DMS153 treated with DMSO at 0.1 percent for 48 hours (cell line): Measurements from ENCODE around the gene LALBA.
A peak's percentile ranks its signal among the peaks of the same experiment; 100 is the strongest.
"Not testable (repeated sequence)": the region's sequence is repeated elsewhere in the genome, so short reads cannot be mapped to it uniquely, and the experiment has no call there.

Experiments used
- DNase-seq: peaks from one replicate; lab custom pipeline; 2025; ENCODE audit not compliant: unreplicated experiment; lab: John Stamatoyannopoulos, UW

Gene LALBA

GRCh38 chr12:48569946-48570345 is at the start of gene LALBA:
Gene LALBA, minus strand, starts transcription at chr12:48570046. Its CDS starts 26 bp downstream, at chr12:48570020.
- DNase-seq: no peak

- peak; percentile 63 for DNase-seq
Observed at GRCh38 chr12:48618541-48618940, 48.7 kb upstream of the LALBA start.

GRCh38 chr12:48615681-48616080 is 45.8 kb upstream of the LALBA start:
- no peak for DNase-seq

DNA sequence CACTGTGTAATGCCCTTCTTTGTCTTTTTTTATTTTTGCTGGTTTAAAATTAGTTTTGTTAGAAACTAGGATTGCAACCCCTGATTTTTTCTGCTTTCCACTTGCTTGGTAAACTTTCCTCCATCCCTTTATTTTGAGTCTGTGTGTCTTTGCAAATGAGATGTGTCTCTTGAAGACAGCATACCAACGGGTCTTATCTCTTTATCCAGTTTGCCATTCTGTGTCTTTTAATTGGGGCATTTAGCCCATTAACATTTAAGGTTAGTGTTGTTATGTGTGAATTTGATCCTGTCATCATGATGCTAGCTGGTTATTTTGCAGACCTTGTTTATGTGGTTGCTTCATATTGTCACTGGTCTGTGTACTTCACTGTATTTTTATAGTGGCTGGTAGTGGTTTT is 43.5 kb upstream of the LALBA start:
- DNase-seq: no peak

DNA sequence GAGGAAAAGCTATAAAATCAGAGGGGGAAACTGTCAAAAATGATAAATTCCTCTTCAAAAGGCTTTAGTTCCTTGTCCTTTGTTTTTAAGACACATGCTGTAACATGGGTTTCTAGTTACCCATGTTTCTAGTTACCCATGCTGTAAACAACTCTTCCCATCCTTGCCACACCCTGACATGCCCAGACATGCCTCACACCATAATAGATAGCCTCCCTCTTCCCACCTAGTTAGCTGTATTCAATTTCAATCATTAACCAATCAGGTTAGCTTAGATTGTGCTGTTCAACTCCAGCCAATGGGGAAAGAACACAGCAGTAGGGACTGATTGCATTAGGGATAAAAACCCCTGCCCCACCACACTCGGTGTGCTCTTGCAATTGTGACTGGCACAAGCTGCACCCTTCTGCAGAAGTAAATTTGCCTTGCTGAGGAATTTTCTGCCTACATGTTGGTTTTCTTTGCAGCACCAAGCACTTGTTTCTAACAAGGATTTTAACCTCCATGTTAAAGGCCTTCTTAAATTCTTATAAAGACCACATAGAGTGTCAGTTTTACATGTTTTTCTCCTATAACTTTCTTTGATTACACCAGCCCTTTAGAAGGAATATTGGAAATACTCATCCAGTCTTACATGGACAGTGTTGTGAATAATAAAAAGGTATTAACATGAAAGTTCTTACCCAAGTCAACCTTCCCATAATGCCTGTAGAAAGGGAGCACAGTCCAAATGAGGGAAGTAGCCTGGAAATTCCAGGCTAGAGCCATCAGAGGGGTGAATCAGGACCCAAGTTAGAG is 32.5 kb upstream of the LALBA start:
- no peak for DNase-seq

GRCh38 chr12:48601013-48601756 is 31.3 kb upstream of the LALBA start:
- no peak for DNase-seq

DNA sequence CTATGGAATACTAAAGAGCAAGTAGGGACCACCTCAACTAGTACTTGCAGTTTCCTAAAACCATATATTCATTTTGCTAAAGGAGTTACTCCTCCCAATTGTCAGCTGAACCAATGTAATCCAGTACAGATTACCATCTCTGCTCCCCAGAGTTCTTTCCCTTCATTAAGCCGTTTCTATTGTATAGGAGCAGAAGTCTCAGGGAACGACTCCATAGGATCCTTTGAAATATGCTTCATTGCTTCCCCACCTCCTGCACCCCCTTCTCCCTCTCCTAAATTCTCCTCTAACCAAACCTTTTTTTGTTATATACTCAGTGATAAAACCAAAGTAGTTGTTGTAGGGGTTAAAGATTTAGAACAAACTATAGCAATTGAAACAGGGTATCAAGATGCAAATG is 30.7 kb upstream of the LALBA start:
- DNase-seq: no peak

- no peak for DNase-seq
Observed at GRCh38 chr12:48592591-48593086, 22.8 kb upstream of the LALBA start.

DNA sequence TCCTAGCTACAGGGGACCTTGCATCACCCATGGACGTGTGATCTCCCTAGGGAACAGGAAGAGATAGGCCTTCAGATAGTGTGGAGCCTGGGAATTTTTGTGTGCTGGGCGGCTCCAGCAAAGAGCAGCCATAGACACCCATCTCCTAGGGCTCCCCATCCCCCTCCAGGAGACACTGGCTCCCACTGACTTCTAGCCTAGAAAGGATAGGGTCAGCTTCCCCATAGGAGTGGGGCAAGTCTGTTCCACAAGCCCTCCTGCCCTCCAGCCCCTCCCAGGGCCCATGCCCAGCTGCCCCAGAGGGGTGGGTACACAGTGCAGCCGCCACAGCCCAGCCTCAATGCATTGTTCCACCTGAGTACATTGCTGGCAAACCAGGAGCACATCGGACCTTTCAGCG is 16.5 kb upstream of the LALBA start:
- no peak for DNase-seq

GRCh38 chr12:48583728-48584127 is 13.9 kb upstream of the LALBA start:
- DNase-seq: no peak

GRCh38 chr12:48580831-48581230 is 11.0 kb upstream of the LALBA start:
- DNase-seq: no peak

- no peak for DNase-seq
Observed at GRCh38 chr12:48572326-48572725, 2.5 kb upstream of the LALBA start.

DNA sequence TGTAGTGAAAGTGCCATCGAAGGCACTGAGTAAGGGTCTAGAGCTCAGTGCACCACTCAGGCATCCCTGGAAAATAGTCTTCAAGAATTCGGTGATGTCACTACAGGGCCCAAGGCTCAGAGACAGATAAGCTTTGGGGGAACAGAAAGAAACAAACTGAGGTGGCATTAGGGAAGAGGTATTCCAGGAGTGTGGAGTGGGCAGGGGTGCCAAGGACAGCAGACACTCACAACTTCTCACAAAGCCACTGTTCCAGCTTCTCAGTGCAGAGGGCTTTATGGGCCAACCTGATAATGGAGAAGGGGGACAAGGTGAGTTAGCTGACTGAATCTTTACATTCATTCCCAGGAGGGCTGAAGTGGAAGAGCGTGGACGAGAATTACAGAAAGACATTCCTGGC is 2.1 kb downstream of the LALBA start:
- DNase-seq: no peak

DNA sequence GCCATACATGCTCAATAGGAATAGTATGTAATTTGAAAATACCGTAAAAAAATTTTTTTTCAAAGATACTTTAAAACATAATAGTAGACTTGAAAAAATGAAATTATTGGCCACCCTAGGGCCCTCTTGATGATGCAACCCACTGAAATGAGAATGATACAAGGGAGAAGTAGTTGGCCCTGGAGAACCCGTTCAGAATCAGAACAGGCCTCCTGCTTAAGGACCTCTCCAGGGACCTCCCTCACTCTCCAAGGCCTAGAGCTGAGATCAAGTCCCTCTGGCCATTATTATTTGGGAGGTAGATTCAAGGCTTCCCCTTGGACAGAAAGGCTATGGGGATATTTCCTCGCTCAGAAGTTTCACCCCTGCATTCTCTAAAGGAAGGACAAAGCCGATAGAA is 11.9 kb downstream of the LALBA start:
- no peak for DNase-seq

DNA sequence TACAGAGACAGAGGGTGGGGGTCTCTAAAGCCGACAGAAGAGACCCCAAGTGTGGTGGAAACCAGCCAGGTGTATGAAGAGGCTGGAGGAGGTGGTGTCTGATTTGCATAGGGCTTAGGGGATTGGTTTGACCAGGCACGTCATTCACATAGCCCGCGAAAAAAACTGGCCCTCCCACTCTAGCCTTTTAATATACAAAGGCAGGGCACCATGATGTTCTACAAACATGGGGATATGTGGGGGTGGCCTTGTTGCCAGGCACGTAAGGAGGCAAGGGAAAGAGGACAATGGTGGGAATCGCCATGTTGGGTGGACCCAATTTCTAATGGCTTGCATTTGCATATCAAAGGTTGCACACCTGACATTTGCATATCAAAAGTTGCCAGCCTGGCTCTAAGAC is 13.2 kb downstream of the LALBA start:
- DNase-seq: no peak

GRCh38 chr12:48553666-48554343 is 16.0 kb downstream of the LALBA start:
- DNase-seq: not testable (repeated sequence)

DNA sequence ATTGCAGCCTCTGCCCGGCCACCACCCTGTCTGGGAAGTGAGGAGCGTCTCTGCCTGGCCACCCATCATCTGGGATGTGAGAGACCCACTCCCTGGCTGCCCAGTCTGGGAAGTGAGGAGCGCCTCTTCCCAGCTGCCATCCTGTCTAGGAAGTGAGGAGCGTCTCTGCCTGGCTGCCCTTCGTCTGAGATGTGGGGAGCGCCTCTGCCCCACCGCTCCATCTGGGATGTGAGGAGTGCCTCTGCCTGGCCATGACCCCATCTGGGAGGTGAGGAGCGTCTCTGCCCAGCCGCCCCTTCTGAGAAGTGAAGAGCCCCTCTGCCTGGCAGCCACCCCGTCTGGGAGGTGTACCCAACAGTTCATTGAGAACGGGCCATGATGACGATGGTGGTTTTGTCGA is 18.2 kb downstream of the LALBA start:
- not testable (repeated sequence) for DNase-seq

DNA sequence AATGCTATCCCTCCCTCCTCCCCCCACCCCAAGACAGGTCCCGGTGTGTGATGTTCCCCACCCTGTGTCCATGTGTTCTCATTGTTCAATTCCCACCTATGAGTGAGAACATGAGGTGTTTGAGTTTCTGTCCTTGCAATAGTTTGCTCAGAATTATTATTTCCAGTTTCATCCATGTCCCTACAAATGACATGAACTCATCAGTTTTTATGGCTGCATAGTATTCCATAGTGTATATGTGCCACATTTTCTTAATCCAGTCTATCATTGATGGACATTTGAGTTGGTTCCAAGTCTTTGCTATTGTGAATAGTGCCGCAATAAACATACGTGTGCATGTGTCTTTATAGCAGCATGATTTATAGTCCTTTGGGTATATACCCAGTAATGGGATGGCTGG is 22.8 kb downstream of the LALBA start:
- not testable (repeated sequence) for DNase-seq

DNA sequence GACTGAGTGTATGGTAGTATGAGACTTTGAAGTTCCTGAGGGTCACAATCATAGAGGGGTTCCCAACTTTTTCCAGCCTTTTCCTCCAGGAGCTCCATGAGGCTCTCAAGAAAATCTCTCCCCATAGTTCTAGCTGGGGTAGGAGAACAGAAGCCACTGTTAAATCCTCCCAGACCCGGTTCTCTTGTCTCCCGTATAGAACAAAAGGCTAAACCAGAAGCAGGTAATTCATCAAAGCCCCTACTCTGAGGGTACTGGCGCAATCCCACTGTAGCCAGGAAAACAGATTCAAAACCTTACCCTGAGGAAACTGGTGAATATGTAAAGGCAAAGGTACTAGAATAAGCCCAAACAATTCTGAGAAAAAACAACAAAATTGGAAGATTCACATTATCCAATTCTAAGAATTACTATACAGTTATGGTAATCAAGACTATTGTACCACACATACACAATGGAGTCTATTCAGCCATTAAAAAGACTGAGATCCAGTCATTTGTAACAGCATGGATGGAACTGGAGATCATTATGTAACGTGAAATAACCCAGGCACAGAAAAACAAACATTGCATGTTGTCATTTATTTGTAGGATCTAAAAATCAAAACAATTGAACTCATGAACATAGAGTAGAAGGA is 23.9 kb downstream of the LALBA start:
- DNase-seq: no peak

DNA sequence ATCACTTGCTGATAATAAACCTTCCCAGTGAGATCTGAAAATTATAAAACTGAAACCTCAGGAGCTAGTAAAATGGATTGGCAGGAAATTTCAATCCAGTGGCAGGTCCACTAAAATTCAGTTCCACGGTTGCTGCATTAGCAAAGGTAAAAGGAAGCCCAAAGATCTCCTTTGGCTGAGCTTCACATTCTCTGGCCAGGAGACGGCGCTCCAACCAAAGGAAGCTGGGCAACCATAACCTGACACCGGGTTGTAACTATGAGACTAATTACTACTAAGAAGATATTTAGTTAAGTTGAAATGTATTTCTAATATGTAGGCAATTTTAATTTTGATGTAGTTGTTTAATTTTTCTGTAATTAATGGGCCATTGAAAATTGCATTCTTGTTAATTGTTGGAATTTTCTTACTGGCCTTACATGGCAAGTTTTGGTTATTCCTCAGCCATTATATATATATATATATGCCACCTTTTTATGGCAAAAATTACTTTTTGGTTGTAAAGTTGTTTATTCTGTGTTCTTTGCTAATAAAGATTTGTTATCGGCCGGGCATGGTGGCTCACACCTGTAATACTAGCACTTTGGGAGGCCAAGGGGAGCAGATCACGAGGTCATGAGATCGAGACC is 27.4 kb downstream of the LALBA start:
- DNase-seq: peak; percentile 10

DNA sequence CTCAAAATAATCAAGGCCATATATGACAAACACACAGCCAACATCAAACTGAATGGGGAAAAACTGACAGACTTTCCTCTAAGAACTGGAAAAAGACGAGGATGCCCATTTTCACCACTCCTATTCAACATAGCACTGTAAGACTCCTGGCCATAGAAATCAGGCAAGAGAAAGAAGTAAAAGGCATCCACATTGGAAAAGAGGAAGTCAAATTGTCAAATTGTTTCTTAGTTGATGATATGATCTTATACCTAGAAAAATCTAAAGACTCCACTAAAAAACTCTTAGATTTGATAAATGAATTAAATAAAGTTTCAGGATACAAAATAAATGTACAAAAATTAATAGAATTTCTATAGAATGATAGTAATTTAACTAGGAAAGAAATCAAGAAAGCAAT is 33.2 kb downstream of the LALBA start:
- DNase-seq: no peak
